Activated CD8-positive, alpha-beta memory T cell treated with anti-CD3 and anti-CD28 coated beads for 48 hours (primary cell): ENCODE data around the gene DENND6A.
"Not testable (repeated sequence)": the region's sequence is repeated elsewhere in the genome, so short reads cannot be mapped to it uniquely, and the experiment has no call there.

Source experiments
- DNase-seq, 3 experiments: peaks; one replicate each; pipeline ENCODE4 v3.0.0-alpha.2; 2020; ENCODE audit warnings: low read depth in 2 of 3, low spot score in 2 of 3

The DENND6A gene

GRCh38 chr3:57694146-57694545 lies 1.3 kb upstream of the DENND6A start:
- no peak for DNase-seq

- DNase-seq = not testable (repeated sequence)
These were observed 813 bp downstream of the DENND6A start for GRCh38 chr3:57692133-57692395.

GRCh38 chr3:57691411-57692132 lies 1.3 kb downstream of the DENND6A start:
- DNase-seq = no peak

GRCh38 chr3:57689367-57690053 lies 3.4 kb downstream of the DENND6A start:
- DNase-seq = no peak

GRCh38 chr3:57688291-57688690 lies 4.6 kb downstream of the DENND6A start:
- DNase-seq = no peak

- DNase-seq = no peak
These were observed 9.6 kb downstream of the DENND6A start for GRCh38 chr3:57683286-57683685.

GRCh38 chr3:57682284-57682683 lies 10.6 kb downstream of the DENND6A start:
- DNase-seq = no peak

GRCh38 chr3:57681691-57682090 lies 11.2 kb downstream of the DENND6A start:
- DNase-seq = no peak

GRCh38 chr3:57680046-57680445 lies 12.8 kb downstream of the DENND6A start:
- DNase-seq = no peak

- no peak for DNase-seq
These were observed 17.3 kb downstream of the DENND6A start for GRCh38 chr3:57675530-57675929.

GRCh38 chr3:57673156-57673555 lies 19.7 kb downstream of the DENND6A start:
- no peak for DNase-seq

- DNase-seq = no peak
These were observed 22.3 kb downstream of the DENND6A start for GRCh38 chr3:57670543-57670942.

- no peak for DNase-seq
These were observed 31.5 kb downstream of the DENND6A start for GRCh38 chr3:57661404-57661803.

- DNase-seq = no peak
These were observed 33.0 kb downstream of the DENND6A start for GRCh38 chr3:57659806-57660439.

GRCh38 chr3:57659004-57659673 lies 33.7 kb downstream of the DENND6A start:
- DNase-seq = no peak

GRCh38 chr3:57658536-57658935 lies 34.3 kb downstream of the DENND6A start:
- no peak for DNase-seq

GRCh38 chr3:57655727-57656126 lies 37.1 kb downstream of the DENND6A start:
- DNase-seq = no peak

GRCh38 chr3:57654267-57654666 lies 38.6 kb downstream of the DENND6A start:
- no peak for DNase-seq

GRCh38 chr3:57652203-57652602 lies 40.7 kb downstream of the DENND6A start:
- DNase-seq = no peak

GRCh38 chr3:57647292-57647940 lies 45.5 kb downstream of the DENND6A start:
- no peak for DNase-seq

GRCh38 chr3:57646723-57647122 lies 46.2 kb downstream of the DENND6A start:
- DNase-seq = no peak

GRCh38 chr3:57644740-57645139 lies 48.1 kb downstream of the DENND6A start:
- no peak for DNase-seq
